Left lobe of liver (tissue), 1 donor: ENCODE results near the gene ZNF77. TPM values are rescaled to one million over a fixed set of nuclear protein-coding genes. Genes with fewer than 3 reads are reported as not detected.

Experiments
- total RNA-seq: library from RNA; stranded (reverse); gene quantifications from one replicate; pipeline ENCODE4 v1.2.1, GENCODE V29; 2021
- donor health status: DM: no; HTN: yes; CAD: no.

Gene ZNF77
- total RNA-seq, 1 donor from 2014 or later, result 1.4 TPM

Other genes starting within 250 kb of the ZNF77 start
- 4.0 TPM for gene GNG7, start 242.3 kb downstream of the ZNF77 start, total RNA-seq
- 0.10 TPM for gene DIRAS1, start 223.6 kb downstream of the ZNF77 start, total RNA-seq
- gene SLC39A3, start 205.0 kb downstream of the ZNF77 start, total RNA-seq, result 18.6 TPM
- 25.7 TPM for gene SGTA, start 161.7 kb downstream of the ZNF77 start, total RNA-seq
- gene THOP1, start 159.5 kb downstream of the ZNF77 start, total RNA-seq, result 33.5 TPM
- gene ZNF554, start 125.1 kb downstream of the ZNF77 start, total RNA-seq, result 2.8 TPM
- 2.0 TPM for gene ZNF555, start 103.5 kb downstream of the ZNF77 start, total RNA-seq
- gene ZNF556, start 77.6 kb downstream of the ZNF77 start, total RNA-seq, result not detected
- 1.2 TPM for gene ZNF57, start 44.0 kb downstream of the ZNF77 start, total RNA-seq
- gene TLE6, start 32.6 kb upstream of the ZNF77 start, total RNA-seq, result 3.6 TPM
- gene TLE2, start 84.3 kb upstream of the ZNF77 start, total RNA-seq, result 12.8 TPM
- gene TLE5, start 117.5 kb upstream of the ZNF77 start, total RNA-seq, result 153 TPM
- 22.8 TPM for gene GNA11, start 149.4 kb upstream of the ZNF77 start, total RNA-seq
- gene GNA15, start 191.1 kb upstream of the ZNF77 start, total RNA-seq, result 1.0 TPM
- gene S1PR4, start 233.8 kb upstream of the ZNF77 start, total RNA-seq, result 0.70 TPM
- gene NCLN, start 241.0 kb upstream of the ZNF77 start, total RNA-seq, result 40.7 TPM